ENCODE measurements around the gene CHST11.

Gene CHST11

GRCh38 chr12:104588921-104589590 is 132.3 kb downstream of the CHST11 start:
- DNase-seq: no peak

GRCh38 chr12:104590022-104590421 is 133.3 kb downstream of the CHST11 start:
- no peak for DNase-seq

DNA sequence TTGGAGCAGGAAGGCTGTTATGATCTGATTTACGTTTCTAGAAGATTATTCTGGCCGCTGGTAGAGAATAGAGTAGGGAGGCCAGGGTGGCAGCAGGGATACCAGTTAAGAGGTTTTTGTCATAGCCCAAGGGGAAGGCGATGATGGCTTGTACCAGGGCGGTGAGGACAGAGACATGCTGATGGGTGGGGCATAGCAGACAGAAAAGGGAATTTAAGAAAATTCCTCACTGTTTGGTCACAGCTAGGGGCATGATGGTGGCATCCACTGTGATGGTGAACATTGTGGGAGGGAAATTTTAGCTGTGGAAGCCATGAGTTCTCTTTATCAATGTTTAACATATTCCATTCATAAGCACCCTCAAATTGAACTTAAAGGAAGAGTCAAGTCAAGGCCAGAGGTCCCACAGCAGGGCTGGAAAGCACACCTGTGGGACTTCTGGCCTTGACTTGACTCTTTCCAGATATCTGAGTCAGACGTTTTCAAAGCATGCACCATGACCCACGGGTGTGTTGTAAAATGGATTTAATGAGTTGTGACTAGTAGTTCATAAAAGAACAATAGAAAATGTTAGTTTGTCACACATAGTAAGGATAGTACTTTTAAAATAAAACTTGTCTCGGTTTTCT is 134.6 kb downstream of the CHST11 start:
- no peak for DNase-seq

DNA sequence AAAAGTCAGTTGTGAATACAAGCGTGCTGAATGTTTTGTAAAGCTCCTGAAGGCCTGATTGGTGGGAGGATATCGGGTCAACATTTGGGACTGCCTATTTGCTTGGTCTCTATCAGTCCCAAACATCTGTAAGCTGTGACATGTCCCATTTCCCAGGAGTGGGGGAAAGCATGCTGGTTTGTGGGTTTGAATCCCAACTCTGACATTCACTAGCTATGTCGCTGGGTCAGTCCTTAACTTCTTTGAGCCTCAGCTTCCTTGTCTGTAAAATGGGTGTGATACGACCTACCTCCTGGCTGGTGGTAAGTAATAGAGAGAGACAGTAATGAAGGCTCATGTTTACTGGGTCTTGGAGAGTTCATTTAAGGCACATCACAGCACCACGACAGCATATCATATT is 136.7 kb downstream of the CHST11 start:
- no peak for DNase-seq

DNA sequence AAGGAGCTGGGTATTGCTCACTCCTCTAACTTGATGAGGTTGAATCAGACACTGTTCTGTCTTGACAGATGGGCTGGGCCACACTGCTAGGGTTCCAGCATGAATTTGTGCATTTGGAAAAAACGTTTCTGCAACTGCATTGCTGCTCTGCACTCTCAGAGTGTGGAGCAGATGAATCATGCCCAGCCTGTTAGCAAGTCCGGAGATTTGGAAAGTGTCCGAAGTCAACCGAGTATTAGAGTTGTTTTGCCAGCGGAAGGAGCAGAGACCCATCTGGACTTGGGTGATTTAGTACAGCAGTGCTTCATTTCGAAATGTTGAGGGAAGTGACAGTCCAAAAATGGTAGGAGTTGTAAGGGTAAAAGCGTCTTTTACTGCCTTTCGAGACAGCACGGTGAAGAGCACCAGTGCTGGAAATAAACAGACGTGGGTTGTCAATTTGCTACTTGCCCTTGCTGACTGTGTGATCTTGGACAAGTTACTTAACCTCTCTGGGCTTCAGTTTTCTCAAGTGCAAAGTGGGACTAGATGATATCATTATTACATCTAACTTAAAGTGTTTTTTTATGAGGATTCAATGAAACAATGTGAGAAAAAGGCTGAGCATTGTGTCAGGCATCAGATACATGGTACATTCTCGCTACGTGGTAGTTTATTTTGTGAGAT is 139.5 kb downstream of the CHST11 start:
- DNase-seq: no peak

DNA sequence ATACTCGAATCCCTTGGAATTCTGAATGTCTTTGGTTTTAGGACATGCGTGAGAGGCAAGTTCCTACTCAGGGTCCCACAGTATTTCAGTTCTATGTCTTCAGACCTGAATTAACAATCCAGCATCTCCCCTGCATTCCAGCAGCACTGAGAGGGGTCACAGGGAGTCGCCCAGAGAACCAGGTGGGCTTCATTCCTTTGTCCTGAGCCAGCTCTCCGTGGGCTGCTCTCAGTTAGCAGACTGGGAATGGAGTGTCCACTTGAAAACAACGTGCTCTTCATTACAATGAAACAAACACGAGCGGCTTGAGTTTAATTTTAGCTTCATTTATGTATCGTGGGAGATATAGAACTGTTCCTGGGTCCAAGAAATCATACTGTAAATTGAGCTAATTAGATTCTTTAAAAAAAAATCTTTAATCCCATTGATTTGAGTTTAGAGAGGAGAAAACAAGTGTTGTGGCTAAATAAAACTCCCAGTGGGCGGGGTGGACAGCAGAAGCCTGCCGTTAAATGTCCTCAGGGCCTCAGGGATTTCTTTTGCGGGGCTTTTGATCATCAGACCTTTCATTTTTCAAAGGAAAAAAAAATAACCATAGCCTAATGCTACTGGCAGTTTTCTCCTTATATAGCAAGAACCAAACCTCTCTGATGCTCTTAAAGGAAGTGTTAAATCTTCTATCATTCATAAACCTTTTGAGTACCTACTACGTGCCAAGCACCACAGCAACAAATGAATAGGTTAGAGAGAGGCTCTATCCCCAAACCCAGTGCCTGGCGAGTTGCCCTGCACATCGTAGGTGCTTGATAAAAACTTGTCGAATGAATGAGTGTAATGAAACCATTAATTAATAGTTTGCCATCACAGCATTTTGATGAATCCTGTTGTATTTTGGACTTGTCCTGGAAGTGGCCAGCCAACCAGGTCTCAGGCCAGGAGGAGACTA is 140.4 kb downstream of the CHST11 start:
- DNase-seq: no peak

DNA sequence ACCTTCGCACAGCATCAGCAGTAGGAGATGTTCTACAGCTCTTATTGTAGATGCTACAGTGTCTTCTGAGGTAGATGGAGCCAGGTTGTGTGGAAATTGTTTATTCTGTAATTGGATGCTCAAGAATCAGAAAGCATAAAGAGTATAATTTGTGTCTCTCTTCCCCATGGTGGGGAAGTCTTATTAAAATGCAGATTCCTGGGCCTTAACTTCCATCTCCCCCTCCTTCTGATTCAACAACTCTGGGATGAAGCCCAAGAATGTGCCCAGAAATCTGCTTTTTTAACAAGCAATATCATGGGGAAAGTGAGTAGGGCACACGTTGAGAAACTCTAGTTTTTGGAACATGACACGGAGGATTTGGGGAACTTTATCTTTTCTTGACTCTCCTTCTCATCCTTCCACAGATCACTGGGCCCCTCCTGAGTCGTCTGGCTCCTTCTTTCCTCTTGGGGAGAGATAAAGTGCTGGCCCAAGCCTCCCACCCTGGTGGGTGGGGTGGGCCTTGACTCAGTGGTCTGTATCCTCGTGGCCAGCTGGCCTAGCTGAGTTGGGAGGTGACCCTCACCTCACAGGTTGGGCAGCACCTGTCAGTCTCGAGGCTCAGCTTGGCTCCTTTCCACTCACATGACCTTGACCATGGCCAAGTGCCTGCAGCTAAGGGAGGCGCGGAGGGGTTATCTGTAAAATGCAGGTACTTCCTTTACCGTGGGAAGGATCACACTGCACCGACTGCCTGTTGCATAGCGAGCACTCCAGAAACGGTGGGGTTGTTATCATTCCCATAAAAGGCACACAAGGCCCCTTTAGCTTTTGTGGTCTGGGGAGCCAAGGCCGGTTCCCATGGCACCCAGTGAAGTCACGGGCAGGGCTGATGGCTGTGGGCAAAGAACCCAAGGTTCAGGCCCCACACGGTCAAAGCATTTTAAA is 141.9 kb downstream of the CHST11 start:
- no peak for DNase-seq

DNA sequence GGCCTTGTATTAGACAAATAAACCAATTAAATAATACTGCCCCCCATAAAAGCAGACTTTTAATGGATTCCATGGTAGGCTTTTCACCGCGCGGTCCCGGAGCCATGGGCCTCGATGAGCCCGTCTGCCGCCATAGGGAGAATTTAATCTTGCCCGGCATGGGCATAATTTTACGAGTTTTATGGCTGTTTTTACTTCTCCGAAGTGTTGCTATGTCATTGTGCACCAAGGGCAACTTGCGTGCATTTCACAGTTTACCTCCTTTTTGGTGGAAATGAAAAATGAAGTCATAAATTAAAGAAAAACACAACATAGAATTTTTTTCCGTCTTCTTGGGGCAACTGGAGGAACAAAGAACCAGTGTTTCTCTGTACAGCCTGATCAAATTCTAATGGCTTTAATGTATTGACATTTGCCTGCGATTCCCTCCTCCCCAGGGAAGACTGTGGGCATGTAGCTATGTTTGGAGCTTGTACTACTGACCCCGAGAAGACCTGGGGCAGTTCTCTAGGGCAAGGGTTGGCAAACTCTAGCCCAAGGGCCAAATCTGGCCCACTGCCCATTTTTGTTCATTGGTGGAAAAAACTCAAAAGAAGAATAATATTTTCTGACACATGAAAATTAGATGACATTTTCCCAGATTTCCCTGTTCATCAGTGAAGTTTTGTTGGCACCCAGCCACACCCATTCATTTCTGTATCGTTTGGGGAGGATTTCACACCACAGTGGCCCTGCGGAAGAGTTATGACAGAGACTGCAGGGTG is 142.7 kb downstream of the CHST11 start:
- no peak for DNase-seq

- no peak for DNase-seq
These were observed 143.4 kb downstream of the CHST11 start for GRCh38 chr12:104600036-104600712.

GRCh38 chr12:104600790-104601739 is 144.3 kb downstream of the CHST11 start:
- DNase-seq: no peak

DNA sequence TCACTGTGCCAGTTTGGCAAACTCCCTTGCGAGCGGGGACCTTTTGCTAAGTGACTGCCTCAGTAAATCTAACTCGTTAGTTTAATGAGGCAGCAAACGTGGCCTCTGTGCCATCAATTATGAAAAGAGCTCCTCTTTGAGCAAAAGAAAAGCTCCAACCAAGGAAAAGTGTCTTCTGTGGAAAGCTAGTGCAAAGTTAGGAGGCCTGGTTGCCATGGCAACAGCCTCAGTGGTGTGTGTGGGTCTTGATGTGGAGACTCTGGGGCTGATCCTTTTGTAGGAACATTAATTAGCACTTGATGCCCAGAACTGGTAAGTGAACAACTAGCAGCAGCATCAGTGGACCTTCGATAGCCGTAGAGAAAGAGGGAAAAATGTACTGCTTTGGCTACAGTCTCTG is 145.7 kb downstream of the CHST11 start:
- DNase-seq: no peak

DNA sequence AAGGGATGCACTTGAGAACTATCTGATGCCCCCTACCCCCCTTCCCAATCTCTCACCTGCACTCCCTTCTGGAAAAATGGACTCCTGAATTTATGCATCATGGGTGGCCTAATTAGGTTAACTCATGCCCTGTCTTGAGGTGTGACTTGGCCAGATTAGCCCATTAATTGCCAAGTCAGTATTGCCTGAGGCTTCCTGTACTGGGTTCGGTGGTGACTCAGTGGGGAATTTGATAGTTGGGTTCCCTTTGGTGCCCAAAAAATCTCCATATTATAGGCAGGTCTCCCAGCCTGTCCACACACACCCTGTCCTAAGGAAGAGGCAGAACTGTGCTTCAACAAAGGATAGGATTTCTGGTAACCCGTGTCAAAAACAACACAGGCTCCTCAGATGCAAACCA is 146.1 kb downstream of the CHST11 start:
- no peak for DNase-seq

DNA sequence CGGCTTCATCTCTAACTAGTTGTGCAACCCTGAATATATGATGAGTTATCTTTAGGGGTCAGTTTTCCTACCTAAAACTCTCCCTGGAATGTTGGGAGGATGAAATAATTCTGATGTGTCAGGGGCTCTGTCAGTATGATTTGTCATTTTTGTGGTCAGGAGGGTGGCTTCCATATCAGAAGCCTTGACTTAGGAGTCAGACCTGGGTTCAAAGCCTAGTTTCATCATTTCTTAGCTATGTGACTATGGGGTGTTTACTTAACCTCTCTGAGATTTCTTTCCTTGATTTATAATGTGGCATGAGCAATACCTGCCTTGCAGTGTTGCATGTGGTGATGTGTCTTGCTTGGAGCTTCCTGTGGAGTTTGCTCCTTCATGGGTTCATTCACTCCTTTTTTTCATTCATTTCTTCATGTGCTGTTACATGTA is 146.8 kb downstream of the CHST11 start:
- no peak for DNase-seq

GRCh38 chr12:104604070-104604994 is 147.6 kb downstream of the CHST11 start:
- peak; percentile 56 for DNase-seq

- DNase-seq: no peak
These were observed 148.4 kb downstream of the CHST11 start for GRCh38 chr12:104604995-104605675.

DNA sequence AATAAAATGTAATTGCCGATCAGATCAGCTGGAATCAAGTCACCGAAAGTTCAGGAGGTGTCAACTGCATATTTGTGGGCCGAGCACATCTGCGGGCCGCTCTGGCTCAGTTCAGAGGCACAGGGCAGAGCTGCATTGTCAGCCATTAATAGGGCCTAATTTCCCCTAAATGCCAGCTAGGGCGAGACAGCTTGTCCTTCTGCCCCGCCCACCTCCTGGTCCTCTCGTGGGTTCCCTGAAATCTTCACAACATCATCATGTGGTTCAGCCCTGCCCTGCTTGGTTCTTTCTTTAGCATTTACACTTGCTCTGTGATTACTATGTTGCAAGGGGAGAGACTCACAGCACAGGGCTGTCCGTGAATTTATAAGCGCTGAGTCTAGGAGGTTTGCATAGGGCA is 148.9 kb downstream of the CHST11 start:
- DNase-seq: no peak

DNA sequence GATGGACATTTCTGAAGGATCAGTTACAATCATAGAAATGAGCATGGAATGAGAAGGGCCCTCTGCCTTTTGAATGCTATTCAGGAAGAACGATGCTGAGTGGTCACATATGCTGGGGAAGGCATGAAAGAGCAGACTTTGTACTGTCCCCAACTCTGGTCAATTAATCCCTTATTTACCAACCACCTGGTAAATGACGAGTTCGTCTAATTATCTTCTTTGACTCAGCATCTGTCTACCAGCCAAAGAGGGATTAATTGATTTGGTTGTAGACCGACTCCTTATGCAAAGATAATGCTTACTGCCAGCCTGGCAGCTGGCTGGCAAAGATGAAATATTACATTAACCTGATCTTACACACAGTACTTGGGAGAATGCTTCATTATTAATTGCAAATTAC is 152.2 kb downstream of the CHST11 start:
- no peak for DNase-seq

DNA sequence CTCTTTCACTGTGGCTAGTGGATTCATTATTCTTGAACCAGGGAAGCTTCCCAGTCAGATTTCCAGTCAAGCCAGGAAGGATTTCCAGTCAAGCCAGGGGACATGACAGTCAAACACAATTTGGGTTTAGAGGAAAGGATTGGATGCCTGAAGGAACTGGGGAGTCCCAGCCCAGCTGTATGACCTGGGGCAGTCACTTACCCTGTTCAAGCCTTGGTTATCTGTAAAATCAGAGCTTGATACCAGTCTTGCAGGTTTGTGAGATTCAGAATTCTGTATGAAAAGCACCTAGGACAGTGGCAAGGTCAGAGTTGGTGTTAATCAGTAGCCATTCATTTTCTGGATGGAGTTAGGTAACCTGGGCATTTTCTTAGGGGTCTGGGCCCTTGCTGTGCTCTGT is 152.7 kb downstream of the CHST11 start:
- no peak for DNase-seq

All from stimulated activated CD4-positive, alpha-beta T cell treated with anti-CD3 and anti-CD28 coated beads, Interleukin-1b, Interleukin-23, amount 100 ng/mL, for 48 hours (primary cell).